ENCODE data around the gene ARHGAP18.
A peak's percentile ranks its signal among the peaks of the same experiment; 100 is the strongest.
"Not testable (repeated sequence)": the region's sequence is repeated elsewhere in the genome, so short reads cannot be mapped to it uniquely, and the experiment has no call there.

The ARHGAP18 gene

DNA sequence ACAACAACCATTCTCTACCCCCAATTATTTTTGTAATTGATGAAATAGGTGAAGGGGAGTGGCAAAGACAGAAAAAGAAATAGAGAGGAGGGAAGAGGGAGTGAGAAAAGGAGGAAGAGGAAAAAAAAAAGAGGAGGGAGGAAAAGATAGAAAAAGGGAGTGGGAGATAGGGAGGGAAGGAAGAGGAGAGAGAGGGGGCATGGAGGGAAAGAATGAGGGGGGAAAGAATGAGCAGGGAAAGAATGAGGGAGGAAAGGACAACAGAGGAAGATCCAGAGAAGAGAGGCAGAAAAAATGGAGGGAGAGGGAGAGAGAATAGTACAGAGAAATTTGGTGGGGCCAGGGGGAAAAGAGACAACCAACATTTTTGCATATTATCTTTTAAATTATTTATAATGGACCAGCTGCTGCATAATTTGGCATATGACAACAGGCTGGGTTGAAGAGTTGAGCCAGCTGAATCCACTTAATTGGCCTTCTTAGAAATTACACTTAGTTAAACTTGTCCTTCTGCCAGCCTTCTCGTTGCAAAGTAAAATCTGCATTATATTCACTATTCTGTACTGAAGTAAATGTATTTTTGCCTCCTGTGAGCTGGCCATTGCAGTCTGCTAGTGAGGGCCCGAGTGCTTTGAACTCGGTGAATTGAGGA is 101.0 kb downstream of the ARHGAP18 start:
- no peak for DNase-seq

DNA sequence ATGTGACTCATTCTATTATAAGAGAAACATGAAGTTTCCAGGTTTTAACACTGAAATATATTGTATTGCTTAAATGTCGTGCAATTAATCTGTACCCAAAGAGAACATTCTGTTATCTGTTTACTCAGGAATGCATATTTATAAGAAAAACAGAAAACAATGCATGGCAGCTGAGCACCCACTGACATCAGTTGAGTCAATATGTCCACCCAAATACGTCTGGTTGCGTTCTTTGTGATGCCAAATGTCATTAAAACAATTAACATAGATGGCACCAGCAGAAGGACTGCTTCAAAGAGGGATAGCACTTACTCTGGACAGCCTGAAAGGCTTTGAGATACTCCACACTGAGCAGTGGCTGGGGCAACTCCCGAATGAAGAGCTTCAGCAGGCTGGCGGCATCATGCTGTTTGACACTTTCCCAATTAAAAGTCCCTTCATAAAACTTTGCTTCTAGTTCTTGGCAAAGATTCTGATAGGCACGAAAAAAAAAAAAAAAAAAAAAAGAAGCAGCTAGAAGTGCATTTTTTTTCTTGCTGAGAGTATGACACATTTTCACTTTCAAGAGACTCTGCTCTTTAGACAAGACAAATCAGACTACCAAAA is 102.3 kb downstream of the ARHGAP18 start:
- DNase-seq: no peak

DNA sequence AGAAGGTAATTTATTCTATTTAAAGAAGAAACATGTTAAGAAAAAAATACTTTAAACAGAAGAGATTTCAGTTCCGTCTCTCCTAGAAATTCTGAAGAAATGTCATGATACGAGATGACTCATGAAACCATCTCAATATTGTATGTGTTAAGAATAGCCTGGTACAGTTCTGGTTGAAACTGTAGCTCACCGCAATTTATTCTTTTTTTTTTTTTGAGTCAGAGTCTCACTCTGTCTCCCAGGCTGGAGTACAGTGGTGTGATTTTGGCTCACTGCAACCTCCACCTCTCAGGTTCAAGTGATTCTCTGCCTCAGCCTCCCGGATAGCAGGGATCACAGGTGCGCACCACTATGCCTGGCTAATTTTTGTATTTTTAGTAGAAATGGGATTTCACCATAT is 103.3 kb downstream of the ARHGAP18 start:
- no peak for DNase-seq

DNA sequence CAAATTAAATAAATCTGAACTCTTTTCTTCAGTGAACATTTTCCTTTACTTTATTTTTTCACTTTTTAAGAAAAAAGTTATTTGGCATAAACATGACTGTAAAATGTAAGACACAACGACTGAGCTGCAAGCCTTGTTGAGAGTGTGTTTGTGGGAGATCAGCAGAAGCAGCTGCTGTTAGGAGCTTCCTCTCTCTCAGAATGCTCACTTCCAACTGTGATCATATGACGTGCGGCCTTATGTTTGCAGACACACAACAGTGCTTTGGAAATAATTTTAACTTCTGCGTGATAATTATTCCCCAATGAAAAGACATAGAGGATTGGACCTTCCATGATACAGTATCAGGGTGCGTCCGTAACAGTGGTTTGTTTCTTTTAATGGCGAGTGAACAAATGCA is 104.0 kb downstream of the ARHGAP18 start:
- no peak for DNase-seq

DNA sequence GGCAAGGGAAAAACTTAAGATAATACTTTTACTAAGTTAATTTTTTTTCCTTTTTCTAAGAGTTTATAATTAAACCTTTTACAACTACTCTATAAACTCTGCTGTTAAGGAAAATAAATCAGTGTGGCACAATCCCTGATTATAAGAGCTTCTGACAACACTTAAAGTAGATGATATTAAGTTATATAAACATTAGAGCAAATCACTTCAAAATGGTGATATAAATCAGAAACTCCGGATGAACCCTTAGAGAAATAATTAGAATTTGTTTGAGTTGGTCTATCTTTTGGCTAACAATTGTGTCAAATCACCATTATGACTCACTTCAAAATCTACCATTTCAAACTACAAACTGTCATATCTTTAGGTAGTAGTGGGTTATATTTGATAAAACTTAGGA is 104.9 kb downstream of the ARHGAP18 start:
- DNase-seq: no peak

DNA sequence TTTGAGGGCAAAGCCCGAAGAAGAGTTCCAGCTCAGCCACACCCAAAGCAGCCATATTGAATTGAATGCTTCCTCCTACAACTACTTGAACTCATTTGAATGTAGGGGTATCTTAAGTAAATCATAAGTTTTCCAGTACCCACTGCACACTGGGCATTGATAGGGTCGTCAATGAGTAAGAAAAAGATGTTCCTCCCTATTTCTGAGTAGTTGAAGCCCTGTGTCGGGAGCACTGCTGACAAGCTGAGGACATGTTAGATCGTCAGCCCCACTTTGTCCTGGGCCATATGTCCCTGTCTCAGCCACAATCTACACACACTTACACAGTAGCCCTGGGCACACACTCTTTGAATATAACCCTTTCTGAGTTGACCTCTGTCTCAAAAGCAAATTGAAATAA is 105.7 kb downstream of the ARHGAP18 start:
- no peak for DNase-seq

DNA sequence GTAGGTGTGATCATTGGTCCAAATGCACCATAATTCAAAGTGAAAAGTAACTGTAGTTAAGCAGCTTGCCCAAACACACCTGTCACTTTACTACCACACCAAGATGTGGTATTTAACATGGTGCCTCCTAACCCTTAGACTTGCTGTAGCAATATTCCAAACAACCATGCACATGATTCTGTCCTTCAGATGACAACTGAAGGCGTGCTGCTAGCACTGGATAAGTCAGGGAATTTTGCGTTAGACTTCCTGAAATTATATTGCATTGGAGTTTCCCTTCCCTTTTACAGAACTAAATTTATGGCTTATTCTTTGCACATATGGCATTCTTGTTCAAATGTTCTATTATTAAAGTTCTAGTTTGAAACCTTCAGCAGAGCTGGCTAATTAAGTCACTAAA is 106.2 kb downstream of the ARHGAP18 start:
- DNase-seq: no peak

DNA sequence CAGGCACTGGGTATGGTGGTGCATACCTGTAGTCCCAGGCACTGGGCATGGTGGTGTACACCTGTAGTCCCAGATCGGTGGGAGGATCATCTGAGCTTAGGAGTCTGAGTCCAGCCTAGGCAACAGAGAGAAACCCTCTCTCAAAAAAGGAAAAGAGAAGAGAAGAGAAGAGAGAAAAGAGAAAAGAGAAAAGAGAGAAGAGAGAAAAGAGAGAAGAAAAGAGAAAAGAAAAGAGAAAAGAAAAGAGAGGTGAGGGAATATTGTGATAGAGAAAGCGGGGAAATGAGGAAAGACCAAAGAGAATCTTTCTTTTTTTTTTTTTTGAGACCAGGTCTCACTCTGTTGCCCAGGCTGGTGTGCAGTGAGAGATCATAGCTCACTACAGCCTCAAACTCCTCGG is 108.7 kb downstream of the ARHGAP18 start:
- DNase-seq: no peak

DNA sequence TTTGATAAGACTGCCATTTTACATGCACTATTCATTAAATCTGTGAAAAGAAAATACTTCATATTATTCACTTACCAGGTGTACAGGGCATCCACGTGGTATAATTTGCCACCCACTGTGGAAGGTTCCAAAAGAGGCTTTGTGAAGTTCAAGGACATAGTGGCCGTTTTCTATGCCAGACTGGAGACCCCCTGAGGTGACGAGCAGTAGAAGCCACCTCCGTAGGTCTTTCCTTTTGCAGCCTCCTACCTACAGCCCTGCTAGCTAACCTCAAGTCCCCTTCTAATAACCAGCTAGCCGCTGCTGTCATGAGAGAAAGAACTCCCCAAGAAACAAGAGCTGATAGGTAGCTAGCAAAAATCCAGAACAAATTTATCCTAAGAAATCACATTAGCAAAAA is 110.5 kb downstream of the ARHGAP18 start:
- DNase-seq: no peak

DNA sequence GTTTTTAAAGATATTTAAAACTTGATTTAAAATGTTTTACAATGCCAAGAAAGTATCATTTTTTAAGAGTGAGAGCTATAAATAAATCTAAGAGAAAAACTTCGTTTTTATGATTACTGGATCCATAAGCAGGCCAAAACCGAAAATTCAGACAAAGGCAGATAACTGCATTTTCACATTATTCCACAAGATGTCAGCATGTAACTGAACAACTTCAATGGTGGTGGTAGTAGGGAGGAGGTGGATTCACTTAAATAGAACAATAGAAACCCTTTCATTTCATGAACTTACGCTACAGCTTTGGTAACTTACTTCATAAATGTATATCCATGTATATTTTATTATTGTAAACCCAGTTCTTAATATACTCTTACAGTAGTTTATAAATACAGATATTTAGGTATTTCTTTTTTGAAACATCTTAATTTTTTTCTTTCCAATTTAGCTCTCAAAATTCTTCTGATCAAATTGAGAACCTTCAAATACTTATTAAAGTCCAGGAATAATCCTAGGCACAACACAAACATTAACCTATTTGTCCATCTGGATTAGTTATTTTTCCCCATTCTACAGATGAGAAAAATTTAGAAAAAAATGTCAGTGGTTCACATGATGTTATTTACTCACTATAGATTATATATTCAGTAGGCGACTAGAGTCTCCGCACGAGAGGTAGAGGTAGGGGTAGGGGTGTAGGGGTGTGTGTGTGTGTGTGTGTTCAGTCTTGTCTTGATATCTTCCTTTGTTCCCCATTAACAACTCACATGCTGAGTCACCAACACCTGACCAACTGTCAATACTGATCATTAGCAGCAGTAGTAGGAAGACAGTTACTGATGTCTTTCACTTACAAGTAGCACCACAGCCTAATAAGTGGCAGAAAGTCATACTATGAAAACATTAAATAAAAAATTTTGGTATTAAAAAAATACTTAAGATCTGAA is 111.5 kb downstream of the ARHGAP18 start:
- peak; percentile 20 for DNase-seq

DNA sequence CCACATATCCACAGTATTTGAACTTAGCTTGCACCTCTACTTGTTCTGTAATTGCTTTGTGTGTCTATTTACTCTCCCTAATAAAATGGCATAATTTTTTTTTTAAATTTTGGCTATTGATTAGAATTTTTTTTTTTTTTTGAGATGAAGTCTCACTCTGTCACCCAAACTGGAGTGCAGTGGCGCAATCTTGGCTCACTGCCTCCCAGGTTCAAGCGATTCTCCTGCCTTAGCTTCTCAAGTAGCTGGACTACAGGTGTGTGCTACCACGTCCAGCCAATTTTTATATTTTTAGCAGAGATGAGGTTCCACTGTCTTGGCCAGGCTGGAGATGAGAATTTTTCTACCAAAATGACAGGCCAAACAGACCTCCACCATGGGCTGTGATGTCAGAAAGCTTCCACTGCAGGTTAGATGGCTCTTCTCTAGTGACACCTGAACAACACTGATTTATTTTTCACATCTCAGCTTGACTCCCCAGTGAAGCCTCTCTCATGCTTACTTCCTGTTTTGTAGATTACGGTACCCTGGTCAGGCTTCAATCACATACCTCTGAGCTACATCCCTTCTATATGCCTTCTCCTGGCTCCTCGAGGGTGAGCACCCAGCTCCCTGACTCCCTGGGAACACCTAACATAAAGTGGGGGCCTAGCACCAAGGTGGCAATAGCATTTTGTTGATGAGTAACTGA is 112.8 kb downstream of the ARHGAP18 start:
- no peak for DNase-seq

DNA sequence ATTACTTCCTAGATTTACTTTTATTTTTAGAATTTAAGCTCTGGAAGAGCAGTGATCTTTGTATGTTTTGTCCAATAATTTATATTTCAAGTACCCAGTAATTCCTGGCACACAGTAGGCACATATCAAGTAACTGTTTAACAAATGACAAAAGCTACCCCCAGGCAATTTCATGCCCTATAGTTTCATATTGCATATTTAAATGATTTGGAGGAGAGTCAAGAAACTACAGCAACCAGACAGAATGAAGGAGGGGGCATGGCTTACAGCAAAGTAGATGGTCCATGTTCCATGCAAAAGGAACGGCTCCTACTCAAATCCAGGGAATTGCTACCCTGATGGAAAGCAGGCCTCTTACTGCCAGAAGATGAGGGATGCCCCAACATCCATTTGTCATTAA is 113.5 kb downstream of the ARHGAP18 start:
- DNase-seq: no peak

DNA sequence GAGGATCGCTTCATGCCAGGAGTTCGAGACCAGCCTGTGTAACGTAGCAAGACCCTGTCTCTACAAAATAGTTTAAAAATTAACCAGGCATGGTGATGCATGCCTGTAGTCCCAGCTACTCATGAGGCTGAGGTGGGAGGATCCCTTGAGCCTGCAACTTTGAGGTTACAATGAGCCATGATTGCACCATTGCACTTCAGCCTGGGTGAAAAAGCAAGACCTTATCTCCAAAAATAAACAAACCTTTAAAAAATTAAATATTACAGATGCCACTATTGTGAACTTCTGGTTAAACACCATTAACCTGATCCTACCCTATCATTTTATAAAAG is 116.8 kb downstream of the ARHGAP18 start:
- no peak for DNase-seq

DNA sequence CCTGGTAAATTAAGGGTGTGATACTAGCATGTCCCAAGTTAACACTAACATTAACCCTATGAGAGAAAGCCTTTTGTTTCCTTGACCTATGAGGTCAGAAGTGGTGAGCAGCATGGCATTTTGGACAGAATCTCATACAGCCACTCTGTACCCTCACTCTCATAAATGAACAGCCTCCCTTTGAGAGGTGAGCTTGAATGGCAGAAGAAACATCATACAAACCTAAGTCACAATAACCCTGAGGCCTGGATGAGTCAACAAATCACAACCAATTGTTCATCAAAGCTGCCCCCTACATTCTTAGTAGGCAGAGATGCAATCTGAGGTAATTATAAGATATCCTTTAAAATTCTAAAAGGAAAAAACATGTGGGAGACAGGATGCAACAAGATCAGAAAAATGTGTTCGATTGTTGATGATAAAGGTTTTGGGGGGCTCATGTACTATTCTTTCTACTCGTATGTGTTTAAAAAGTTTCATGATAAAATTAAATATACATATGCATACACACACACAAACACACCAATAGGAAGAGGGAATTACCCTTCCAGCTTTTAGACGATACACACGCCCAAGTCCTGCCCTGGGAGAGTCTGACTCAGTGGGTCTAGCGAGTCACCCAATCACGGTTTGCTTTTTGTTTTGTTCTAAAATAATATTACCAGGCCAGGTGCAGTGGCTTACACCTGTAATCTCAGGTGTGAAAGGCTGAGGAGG is 117.3 kb downstream of the ARHGAP18 start:
- no peak for DNase-seq

DNA sequence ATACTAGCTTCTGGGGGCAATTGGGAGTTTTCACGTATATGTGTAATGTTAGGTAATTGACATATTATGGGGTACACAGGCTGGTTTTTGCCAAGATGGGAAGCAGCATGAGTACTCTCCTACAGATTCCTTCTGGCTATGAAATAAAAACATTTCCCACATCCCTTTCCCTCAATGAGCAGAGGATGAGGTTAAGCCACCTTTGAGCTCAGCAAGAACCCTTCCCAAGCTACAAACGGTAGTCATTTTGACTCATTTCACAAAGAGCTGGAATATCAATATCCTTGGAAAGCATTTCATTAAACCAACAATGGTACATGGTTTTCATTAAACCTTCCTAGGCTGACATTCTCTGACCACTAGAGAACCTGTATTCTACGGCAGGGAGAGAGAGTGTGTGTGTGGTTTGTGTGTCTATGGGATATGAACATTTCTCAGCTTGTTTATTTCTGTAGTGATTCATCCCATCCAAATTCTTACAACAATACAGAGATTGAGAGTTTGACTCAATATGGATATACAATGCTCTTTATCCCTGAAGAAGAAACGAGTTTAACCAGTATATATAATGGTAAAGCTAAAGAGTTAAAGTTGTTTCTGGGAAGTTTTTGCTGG is 119.5 kb downstream of the ARHGAP18 start:
- no peak for DNase-seq

DNA sequence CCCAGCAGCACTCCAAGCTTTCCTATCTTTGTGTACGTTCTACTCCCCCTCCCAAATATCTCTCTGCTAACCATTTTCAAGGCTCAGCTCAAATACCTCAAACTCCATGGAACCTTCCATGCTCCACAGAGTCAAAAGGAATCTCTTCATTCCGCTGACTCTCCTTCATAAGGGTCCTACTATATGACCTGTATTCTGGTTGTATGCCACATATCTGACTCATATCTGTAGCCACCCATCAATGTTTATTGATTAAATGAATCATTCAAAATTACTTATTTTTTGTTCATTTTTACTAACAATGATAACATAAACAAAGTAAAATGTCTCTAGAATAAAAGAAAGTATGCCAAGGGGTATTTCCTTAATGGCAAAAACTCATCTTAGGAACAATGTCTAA is 123.2 kb downstream of the ARHGAP18 start:
- no peak for DNase-seq

DNA sequence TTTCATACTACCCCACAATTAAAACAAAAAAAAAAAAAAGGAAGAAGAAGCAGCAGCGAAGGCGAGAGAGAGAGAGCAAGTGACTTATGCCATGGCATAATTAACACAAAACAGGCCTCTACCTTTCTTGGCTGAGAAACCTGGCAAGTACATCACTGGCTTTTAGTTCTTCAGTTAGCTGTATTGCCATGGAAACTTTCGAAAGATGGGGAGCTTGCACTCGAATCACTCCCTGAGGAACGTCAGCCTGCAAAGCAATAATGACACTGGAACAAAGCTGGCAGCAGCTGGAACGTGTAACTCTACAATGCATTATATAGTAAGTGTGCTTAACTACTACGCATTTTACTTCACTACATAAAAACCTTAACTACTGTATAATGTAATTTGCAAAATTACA is 126.1 kb downstream of the ARHGAP18 start:
- no peak for DNase-seq

DNA sequence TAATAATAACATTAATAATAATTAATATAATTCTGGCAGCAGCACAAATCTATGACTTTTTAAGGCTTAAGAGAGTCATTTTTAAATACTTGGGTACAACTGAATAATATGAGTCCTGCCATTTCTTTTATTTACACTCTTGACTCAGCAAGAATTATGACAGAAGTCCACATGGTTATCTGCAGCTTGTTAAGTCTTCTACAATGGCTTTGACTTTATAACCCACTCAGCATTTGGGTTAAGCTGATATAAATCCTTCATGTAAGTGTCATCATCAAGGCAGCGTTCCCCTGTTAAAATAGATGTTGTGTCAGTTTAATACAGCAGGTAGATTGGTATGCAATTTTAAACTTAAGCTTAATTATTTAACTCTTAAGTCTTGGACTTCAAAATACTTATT is 131.7 kb downstream of the ARHGAP18 start:
- no peak for DNase-seq

DNA sequence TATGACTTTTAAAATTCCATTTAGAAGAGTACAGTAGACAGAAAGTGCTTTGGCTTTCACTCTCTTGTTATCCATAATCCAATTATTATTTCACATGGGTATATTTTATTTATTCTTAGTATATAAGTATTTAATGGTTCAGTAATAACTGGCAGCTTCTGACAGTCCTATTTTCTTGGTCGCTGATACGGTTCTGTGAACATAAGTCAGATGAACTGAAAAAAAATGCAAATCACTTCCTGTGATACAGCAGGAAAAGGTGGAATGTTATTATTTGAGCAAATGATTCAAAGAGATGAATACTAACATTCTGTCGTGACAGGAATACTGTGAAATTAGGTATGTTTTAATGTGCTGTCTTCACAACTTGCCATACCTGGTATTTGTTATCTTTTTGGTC is 132.3 kb downstream of the ARHGAP18 start:
- DNase-seq: no peak

DNA sequence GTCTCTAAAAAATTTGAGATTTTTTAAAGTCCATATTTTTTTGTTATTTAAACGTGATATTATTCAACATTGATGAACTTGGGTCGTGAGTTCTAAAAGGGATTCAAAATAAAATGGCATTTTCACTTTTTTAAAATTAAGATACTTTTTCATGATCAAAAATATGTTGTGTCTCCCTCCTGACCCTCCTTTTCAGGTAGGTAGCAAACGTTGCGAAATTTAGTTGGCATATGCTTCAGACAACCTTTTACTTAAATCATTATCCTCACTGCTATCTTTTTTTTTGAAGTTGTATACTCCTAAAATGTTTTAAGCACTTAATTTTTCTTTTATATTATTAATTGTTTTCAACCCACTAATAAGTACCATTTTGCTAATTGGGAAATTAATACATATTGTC is 133.5 kb downstream of the ARHGAP18 start:
- DNase-seq: no peak

DNA sequence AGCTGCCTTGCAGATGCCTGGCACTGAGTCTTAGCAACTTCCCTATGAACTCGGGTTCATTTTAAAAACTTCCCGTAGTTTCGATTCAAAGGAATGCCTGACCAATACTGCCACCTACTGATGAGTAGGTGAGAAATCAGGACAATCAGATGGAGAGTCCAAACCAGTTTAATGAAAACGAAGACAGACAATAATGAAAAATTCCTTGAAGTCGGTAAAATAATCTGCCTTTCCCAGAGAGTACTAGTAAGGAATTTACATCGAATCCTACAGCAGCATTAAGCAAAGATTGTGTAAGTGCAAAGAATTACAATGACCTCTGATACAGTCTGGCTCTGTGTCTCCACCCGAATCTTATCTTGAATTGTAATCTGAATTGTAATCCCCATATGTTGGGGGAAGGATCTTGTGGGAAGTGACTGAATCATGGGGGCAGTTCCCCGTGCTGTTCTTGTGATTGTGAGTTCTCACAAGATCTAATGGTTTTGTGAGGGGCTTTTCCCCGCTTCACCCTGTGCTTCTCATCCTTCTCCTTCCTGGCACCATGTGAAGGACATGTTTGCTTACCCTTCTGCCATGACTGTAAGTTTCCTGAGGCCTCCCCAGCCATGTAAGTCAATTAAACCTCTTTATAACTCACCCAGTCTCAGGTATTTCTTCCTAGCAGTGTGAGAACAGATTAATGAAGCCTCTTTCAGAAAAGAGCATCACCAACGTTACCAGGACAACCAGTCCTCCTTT is 134.4 kb downstream of the ARHGAP18 start:
- DNase-seq: no peak

DNA sequence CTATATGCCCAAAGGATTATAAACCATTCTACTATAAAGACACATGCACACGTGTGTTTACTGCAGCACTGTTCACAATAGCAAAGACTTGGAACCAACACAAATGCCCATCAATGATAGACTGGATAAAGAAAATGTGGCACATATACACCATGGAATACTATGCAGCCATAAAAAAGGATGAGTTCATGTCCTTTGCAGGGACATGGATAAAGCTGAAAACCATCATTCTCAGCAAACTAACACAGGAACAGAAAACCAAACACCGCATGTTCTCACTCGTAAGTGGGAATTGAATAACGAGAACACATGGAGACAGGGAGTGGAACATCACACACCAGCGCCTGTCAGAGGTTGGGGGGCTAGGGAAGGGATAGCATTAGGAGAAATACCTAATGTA is 135.4 kb downstream of the ARHGAP18 start:
- DNase-seq: not testable (repeated sequence)
